A204.1 (cell line): ENCODE results near the gene DSCAM.
"Not testable (repeated sequence)": the region's sequence is repeated elsewhere in the genome, so short reads cannot be mapped to it uniquely, and the experiment has no call there.

Experiments
- FAIRE-seq: peaks from 2 replicates; lab custom pipeline; 2012; peaks lifted over from hg19 to GRCh38; lab: Jason Lieb, UNC

The DSCAM gene

GRCh38 chr21:40447016-40447415 lies 399.9 kb downstream of the DSCAM start:
- no peak for FAIRE-seq

- no peak for FAIRE-seq
Measured at GRCh38 chr21:40445349-40445921, 401.5 kb downstream of the DSCAM start.

- FAIRE-seq, result not testable (repeated sequence)
Measured at GRCh38 chr21:40439581-40439980, 407.4 kb downstream of the DSCAM start.

- no peak for FAIRE-seq
Measured at GRCh38 chr21:40438616-40439015, 408.3 kb downstream of the DSCAM start.

- FAIRE-seq, result no peak
Measured at GRCh38 chr21:40436261-40436660, 410.7 kb downstream of the DSCAM start.

- no peak for FAIRE-seq
Measured at GRCh38 chr21:40433538-40433937, 413.4 kb downstream of the DSCAM start.

GRCh38 chr21:40425981-40426380 lies 421.0 kb downstream of the DSCAM start:
- no peak for FAIRE-seq

- FAIRE-seq, result no peak
Measured at GRCh38 chr21:40422896-40423635, 423.9 kb downstream of the DSCAM start.

- no peak for FAIRE-seq
Measured at GRCh38 chr21:40421121-40421520, 425.8 kb downstream of the DSCAM start.

- FAIRE-seq, result no peak
Measured at GRCh38 chr21:40416572-40416971, 430.4 kb downstream of the DSCAM start.

GRCh38 chr21:40408561-40408960 lies 438.4 kb downstream of the DSCAM start:
- no peak for FAIRE-seq

GRCh38 chr21:40404396-40404800 lies 442.6 kb downstream of the DSCAM start:
- FAIRE-seq, result no peak

GRCh38 chr21:40402884-40403582 lies 443.9 kb downstream of the DSCAM start:
- FAIRE-seq, result no peak

GRCh38 chr21:40395732-40396131 lies 451.2 kb downstream of the DSCAM start:
- no peak for FAIRE-seq

- FAIRE-seq, result no peak
Measured at GRCh38 chr21:40393066-40393465, 453.9 kb downstream of the DSCAM start.

GRCh38 chr21:40388046-40388445 lies 458.9 kb downstream of the DSCAM start:
- no peak for FAIRE-seq

GRCh38 chr21:40386981-40387747 lies 459.8 kb downstream of the DSCAM start:
- no peak for FAIRE-seq

- no peak for FAIRE-seq
Measured at GRCh38 chr21:40386294-40386911, 460.6 kb downstream of the DSCAM start.

- FAIRE-seq, result no peak
Measured at GRCh38 chr21:40385883-40386282, 461.1 kb downstream of the DSCAM start.

- FAIRE-seq, result no peak
Measured at GRCh38 chr21:40383951-40384350, 463.0 kb downstream of the DSCAM start.

- FAIRE-seq, result no peak
Measured at GRCh38 chr21:40381111-40381510, 465.8 kb downstream of the DSCAM start.
